NB4 (cell line): Measurements from ENCODE around the gene MAMDC4.

Experiments used
- POLR2A ChIP-seq: IDR thresholded peaks from 2 replicates; pipeline ENCODE4 v1.6.1; 2011; ENCODE audit warnings: mild to moderate bottlenecking; ENCODE audit not compliant: insufficient read length; ENCODE audit errors: extremely low read depth
- TF ChIP-seq, protein P1 (sequence below): IDR thresholded peaks from one replicate; pipeline ENCODE4 v1.5.1; 2012; ENCODE audit warnings: low read depth, low read length

DNA sequence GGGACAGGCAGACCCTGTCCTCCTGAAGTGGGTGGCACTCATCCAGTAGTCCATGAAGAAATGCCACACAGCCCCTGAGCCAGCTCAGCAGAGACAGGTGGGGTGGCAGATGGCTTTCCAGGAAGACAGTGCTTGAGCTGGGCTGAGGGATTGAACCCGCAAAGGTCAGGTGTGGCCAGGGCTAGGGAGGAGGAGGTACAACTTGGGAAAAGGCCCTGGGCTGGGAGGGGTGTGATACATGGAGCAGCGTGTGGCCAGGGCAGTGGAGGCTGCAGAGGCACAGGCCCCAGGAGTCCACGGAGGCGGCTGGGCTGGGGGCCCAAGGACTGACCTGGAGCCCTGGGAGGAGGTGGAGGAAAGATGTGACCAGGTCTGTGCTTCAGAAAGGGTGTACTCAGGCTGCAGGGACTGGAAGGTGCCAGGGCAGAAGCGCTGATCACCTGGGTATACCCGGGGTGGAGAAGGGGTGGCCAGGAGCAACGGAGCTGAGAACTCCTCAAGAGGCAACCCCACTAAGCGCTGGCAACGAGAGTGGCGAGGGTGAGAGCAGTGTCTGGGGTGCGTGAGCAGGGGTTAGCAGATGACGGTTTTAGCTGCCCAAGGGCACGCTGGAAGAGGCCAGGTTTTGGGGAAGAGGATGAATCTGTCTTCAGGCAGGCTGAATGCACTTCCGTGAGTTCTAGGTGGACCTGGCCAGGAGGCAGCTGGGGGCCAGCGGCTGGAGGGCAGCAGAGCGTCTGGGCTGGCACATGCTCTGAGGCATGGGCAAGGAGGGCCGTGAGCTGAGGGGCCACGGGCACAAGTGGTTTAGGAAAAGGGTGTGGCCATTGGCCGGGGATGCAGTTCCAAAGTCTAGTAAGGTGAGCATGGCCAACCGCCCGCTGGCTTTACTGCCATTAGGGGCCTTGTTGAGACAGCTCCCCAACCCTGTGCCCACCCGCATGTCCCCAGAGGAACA lies 48.3 kb upstream of the MAMDC4 start:
- TF ChIP-seq, protein P1, sequence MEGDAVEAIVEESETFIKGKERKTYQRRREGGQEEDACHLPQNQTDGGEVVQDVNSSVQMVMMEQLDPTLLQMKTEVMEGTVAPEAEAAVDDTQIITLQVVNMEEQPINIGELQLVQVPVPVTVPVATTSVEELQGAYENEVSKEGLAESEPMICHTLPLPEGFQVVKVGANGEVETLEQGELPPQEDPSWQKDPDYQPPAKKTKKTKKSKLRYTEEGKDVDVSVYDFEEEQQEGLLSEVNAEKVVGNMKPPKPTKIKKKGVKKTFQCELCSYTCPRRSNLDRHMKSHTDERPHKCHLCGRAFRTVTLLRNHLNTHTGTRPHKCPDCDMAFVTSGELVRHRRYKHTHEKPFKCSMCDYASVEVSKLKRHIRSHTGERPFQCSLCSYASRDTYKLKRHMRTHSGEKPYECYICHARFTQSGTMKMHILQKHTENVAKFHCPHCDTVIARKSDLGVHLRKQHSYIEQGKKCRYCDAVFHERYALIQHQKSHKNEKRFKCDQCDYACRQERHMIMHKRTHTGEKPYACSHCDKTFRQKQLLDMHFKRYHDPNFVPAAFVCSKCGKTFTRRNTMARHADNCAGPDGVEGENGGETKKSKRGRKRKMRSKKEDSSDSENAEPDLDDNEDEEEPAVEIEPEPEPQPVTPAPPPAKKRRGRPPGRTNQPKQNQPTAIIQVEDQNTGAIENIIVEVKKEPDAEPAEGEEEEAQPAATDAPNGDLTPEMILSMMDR, result no peak
- no peak for TF ChIP-seq POLR2A
